Gastrocnemius medialis (tissue), 4 donors: ENCODE data around the gene CLHC1. TPM values are rescaled to one million over a fixed set of nuclear protein-coding genes. Genes with fewer than 3 reads are reported as not detected.

Experiments
- ATAC-seq, 2 donors: fragments of 150-250 bp; one replicate each; pipeline ENCODE4 v1.9.1; 2016
- DNase-seq, 2 donors: peaks; one replicate each; pipeline ENCODE4 v3.0.0-alpha.2; 2019
- H3K27ac ChIP-seq, 4 donors: fragments of 200-600 bp; sonication (generic); 1 replicate in 1 of 4; 2 replicates in 3 of 4; pipeline ENCODE4 v1.5.1; 2016 to 2018; ENCODE audit warnings: mild to moderate bottlenecking in 2 of 4, moderate library complexity in 1 of 4
- H3K27me3 ChIP-seq, 3 donors: fragments of 200-600 bp; sonication (generic) in 2 of 3; 1 replicate in 1 of 3; 2 replicates in 2 of 3; pipeline versions ENCODE4 v1.5.1 to v1.6.0; 2016 to 2019; ENCODE audit warnings: mild to moderate bottlenecking in 1 of 3, moderate library complexity in 1 of 3
- H3K36me3 ChIP-seq, 2 donors: fragments of 200-600 bp; sonication (generic) in 1 of 2; one replicate each; pipeline ENCODE4 v1.5.1; 2017 to 2018
- H3K4me1 ChIP-seq, 2 donors: fragments of 200-600 bp; sonication (generic) in 1 of 2; one replicate each; pipeline ENCODE4 v1.5.1; 2016 to 2017; ENCODE audit warnings: mild to moderate bottlenecking in 2 of 2
- H3K4me3 ChIP-seq, 4 donors: fragments of 200-600 bp; sonication (generic) in 3 of 4; 1 replicate in 1 of 4; 2 replicates in 3 of 4; pipeline ENCODE4 v1.5.1; 2016 to 2019; ENCODE audit warnings: mild to moderate bottlenecking in 2 of 4
- H3K9me3 ChIP-seq, 3 donors: fragments of 200-600 bp; sonication (generic) in 2 of 3; 1 replicate in 1 of 3; 2 replicates in 2 of 3; pipeline ENCODE4 v1.5.1; 2016 to 2019
- CTCF ChIP-seq, 5 experiments: fragments of 450-650 bp in 3 of 5; fragments of 200-600 bp in 2 of 5; sonication (generic) in 2 of 5; IDR thresholded peaks in 4 of 5; conservative IDR thresholded peaks in 1 of 5; 1 replicate in 4 of 5; 2 replicates in 1 of 5; pipeline ENCODE4 v1.5.1; 2016 to 2019; ENCODE audit warnings: antibody characterized with exemption in 5 of 5, mild to moderate bottlenecking in 3 of 5, moderate library complexity in 3 of 5
- POLR2A ChIP-seq, 2 donors: fragments of 450-650 bp; IDR thresholded peaks; one replicate each; pipeline ENCODE4 v1.6.1; 2017; ENCODE audit warnings: antibody characterized with exemption in 2 of 2, mild to moderate bottlenecking in 2 of 2, moderate library complexity in 2 of 2
- in situ Hi-C, 4 donors: fragments of 200-750 bp; cut with MboI; loops; one replicate each; pipeline versions ENCODE4 v1.15.0 to v1.8.0; 2017; ENCODE audit warnings: low sequenced_read_pairs in 4 of 4
- intact Hi-C: fragments of 100-400 bp; cut with DNase I; formaldehyde crosslinking; loops from one replicate; pipeline ENCODE4 v1.15.1; 2023; ENCODE audit warnings: low total_unique reads
- total RNA-seq, 4 donors: library from RNA; depleted of rRNA; stranded (reverse); fragments of >200 nt; gene quantifications; one replicate each; pipeline versions ENCODE4 v1.1.0 to v1.2.3, GENCODE V29; 2016

CLHC1 gene
- total RNA-seq, 4 donors from 2014 or later, result 0.46 to 4.9 (median 0.85) TPM; not detected in 1

- H3K9me3 ChIP-seq, result no peaks in the 10 kb centered on the region
- DNase-seq (no peak), ATAC-seq (no peak)
- H3K4me3 ChIP-seq, result no peak overlapping the region
- intact Hi-C loops, result no loop called here
- TF ChIP-seq CTCF (IDR thresholded peaks at IDR 0.05 in 4 of 5, conservative IDR thresholded peaks at IDR 0.05 in 1 of 5), result no peak
- no peak for TF ChIP-seq POLR2A (IDR thresholded peaks at IDR 0.05)
- no peaks in the 10 kb centered on the region for H3K27me3 ChIP-seq
- in situ Hi-C loops, result loop anchor here in 2 of 4 donors (10.0 to 25.0 kb wide), 3 partner anchors 117 to 274 kb away; no protein-coding TSS in a partner anchor
- H3K27ac ChIP-seq, result no peak overlapping the region
- no peaks in the 10 kb centered on the region for H3K36me3 ChIP-seq
- peaks cover 14 to 37% of the 10 kb centered on the region in 2 donors for H3K4me1 ChIP-seq
Measured at GRCh38 chr2:55161295-55162210, 70.5 kb downstream of the CLHC1 start.

- H3K4me1 ChIP-seq, result peaks cover 21 to 43% of the 10 kb centered on the region in 2 donors
- H3K4me3 ChIP-seq, result no peak overlapping the region
- TF ChIP-seq CTCF (IDR thresholded peaks at IDR 0.05 in 4 of 5, conservative IDR thresholded peaks at IDR 0.05 in 1 of 5) (no peak), POLR2A (IDR thresholded peaks at IDR 0.05) (no peak)
- H3K27ac ChIP-seq, result no peak overlapping the region
- intact Hi-C loops, result no loop called here
- no peaks in the 10 kb centered on the region for H3K27me3 ChIP-seq
- ATAC-seq (no peak), DNase-seq (no peak)
- in situ Hi-C loops, result loop anchor here in 2 of 4 donors (10.0 to 25.0 kb wide), 3 partner anchors 116 to 273 kb away; no protein-coding TSS in a partner anchor
- H3K9me3 ChIP-seq, result no peaks in the 10 kb centered on the region
- no peaks in the 10 kb centered on the region for H3K36me3 ChIP-seq
Measured at GRCh38 chr2:55160422-55160821, 71.7 kb downstream of the CLHC1 start.

DNA sequence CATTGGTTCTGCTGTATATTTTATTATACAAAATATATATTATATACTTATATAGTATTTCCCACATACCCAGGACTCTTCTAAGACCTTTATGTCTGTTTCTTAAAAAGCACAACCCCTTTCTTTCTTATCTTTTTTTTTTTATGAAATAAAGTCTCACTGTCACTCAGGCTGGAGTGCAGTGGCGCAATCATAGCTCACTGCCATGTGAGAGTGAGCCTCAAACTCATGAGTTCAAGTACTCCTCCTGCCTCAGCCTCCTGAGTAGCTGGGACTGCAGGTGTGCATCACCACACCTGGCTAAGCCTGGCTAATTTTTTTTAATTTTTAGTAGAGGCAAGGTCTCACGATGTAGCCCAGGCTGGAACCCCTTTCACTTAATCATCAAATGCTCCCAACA is 72.3 kb downstream of the CLHC1 start:
- no peak overlapping the region for H3K27ac ChIP-seq
- TF ChIP-seq CTCF (IDR thresholded peaks at IDR 0.05 in 4 of 5, conservative IDR thresholded peaks at IDR 0.05 in 1 of 5), result no peak
- no peak for TF ChIP-seq POLR2A (IDR thresholded peaks at IDR 0.05)
- no peaks in the 10 kb centered on the region for H3K9me3 ChIP-seq
- no peaks in the 10 kb centered on the region for H3K36me3 ChIP-seq
- in situ Hi-C loops, result loop anchor here in 2 of 4 donors (10.0 to 25.0 kb wide), 3 partner anchors 115 to 272 kb away; no protein-coding TSS in a partner anchor
- intact Hi-C loops, result loop anchor here (5.0 kb wide), 1 partner anchor 47 kb away; no protein-coding TSS in a partner anchor
- H3K4me1 ChIP-seq, result peaks cover 21 to 43% of the 10 kb centered on the region in 2 donors
- ATAC-seq (no peak), DNase-seq (no peak)
- H3K4me3 ChIP-seq, result no peak overlapping the region
- H3K27me3 ChIP-seq, result no peaks in the 10 kb centered on the region

- in situ Hi-C loops (loop anchor here in 1 of 4 donors (25.0 kb wide), 1 partner anchor 272 kb away; no protein-coding TSS in a partner anchor), intact Hi-C loops (loop anchor here (5.0 kb wide), 1 partner anchor 47 kb away; no protein-coding TSS in a partner anchor)
- DNase-seq, result peak in 1 of 2 donors; percentile 46
- no peak overlapping the region for H3K4me3 ChIP-seq
- H3K27me3 ChIP-seq, result no peaks in the 10 kb centered on the region
- H3K36me3 ChIP-seq, result no peaks in the 10 kb centered on the region
- no peak for TF ChIP-seq POLR2A (IDR thresholded peaks at IDR 0.05)
- no peak for TF ChIP-seq CTCF (IDR thresholded peaks at IDR 0.05 in 4 of 5, conservative IDR thresholded peaks at IDR 0.05 in 1 of 5)
- no peaks in the 10 kb centered on the region for H3K9me3 ChIP-seq
- ATAC-seq, result peak; percentile 69 to 76
- H3K27ac ChIP-seq, result peak overlapping the region in 3 of 4 donors; percentile 53 to 61 (median 58)
- peaks cover 21 to 43% of the 10 kb centered on the region in 2 donors for H3K4me1 ChIP-seq
Measured at GRCh38 chr2:55159037-55159651, 72.9 kb downstream of the CLHC1 start.
